Kidney tubule cell (primary cell): ENCODE results near the gene CD200R1.

ENCODE experiments used
- DNase-seq: peaks from one replicate; pipeline ENCODE4 v3.0.0-alpha.2; 2018; ENCODE audit warnings: low spot score

Gene CD200R1

GRCh38 chr3:112974894-112975293 is at the start of gene CD200R1:
Gene CD200R1, minus strand, starts transcription at chr3:112975103. Its CDS starts 246 bp downstream, at chr3:112974857.
- no peak for DNase-seq

DNA sequence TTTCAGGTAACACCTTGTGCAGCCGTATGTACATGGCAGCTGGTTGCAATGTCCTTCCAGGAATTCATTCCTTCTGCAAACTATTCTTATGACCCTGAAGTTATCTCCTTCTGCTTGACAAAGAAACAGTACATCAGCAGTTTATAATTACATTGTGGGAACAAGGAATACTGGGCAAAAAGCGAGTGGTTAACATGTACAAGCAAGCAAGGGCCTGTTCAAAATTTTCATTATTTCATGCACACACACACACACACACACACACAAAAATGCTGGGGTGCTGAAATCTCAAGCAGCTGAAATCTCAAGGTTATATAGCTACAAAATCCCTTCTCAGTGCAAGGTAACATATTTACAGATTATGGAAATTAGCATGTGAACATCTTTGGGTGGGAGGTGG is 46.6 kb upstream of the CD200R1 start:
- DNase-seq: no peak

DNA sequence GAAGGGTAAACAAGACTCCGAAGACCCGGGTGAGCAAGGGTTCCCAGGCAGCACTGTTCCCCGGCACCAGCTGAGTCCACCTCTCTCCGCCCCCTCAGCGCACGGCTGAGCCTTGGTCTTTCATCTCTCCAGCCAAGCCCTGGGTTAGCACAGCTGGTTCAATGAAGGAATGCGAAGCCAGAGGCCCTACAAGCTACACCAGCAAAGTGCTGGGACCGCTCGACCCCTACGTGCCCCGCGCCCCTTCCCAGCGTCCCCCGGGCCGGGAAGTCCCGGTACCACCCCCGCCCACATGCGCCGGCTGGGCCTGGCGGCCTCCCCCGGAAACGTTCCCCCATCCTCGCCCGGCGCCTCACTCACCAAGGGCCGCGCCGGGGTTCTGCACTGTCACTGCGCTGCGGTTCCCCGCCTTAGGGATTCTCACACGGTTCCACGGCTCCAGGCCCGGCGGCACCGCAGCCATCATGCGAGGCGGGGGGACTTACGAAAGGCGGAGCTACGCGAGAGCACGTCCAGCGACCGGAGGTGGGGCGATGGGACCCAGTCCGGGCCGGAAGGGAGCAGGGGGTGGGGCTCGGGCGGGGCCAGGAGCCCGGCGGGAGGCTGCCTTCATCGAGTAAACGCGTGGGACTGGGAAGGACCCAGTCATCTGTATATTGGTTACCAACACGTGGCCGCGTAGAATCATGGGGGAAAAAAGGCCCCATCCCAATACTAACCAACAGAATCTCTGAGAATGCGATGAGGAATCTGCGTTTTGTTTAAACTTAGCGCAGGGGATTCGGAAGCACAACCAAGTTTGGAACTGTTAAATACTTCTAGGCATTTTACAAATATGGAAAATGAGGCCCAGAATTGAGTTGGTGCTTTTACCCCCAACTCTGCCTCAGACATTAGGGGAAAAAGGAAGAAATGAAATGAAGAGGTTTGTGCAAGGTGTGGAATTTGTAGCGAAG is 44.6 kb upstream of the CD200R1 start:
- peak; percentile 95 for DNase-seq

DNA sequence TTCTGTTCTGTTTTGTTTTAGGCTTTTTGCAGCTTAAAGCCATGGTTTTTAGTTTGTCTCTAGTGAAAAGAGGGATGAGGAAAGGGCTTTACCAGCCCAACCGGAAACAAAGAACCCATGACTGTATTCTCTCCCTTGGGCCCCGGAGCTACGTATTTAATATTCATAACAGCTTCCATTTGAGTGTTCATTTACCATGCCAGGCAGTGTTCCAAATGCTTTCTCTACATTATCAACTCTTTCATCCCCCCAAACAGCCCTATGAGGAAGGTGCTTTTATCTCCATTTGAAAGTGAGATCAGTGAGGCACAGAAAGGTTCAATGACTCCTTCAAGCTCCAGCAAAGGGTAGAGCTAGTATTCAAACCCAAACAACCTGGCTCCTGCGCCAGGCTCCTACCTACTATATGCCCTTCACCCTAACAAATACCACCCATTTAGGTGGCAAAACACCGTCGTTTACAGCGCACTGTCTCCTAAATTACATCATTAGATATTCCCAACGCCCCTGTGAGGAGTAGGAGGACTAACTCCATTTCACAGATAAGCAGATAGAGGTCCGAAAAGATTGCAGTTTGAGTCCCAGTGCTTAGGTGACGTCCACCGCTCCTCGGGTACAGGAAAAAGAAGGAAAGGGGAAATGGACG is 43.8 kb upstream of the CD200R1 start:
- peak; percentile 36 for DNase-seq

GRCh38 chr3:113013593-113013992 is 38.7 kb upstream of the CD200R1 start:
- DNase-seq: no peak

DNA sequence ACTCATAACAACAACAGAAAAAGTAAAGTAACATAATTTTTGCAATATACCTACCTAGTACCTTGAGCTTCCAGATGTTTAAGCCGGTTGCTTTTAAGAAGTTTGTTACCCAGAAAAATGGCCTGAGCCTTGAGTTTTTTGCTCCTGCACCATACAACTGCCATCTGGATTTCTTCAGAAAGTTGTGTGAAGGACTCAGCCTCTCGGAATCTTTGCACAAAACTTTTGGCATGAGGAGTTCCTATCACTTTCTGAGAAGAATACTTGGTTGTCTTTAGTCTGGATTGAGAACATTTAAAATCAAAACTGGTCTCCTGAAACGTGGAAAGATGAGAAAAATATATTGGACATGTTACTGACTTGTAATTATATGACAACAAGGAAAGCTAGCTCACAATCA is 33.2 kb upstream of the CD200R1 start:
- DNase-seq: no peak

DNA sequence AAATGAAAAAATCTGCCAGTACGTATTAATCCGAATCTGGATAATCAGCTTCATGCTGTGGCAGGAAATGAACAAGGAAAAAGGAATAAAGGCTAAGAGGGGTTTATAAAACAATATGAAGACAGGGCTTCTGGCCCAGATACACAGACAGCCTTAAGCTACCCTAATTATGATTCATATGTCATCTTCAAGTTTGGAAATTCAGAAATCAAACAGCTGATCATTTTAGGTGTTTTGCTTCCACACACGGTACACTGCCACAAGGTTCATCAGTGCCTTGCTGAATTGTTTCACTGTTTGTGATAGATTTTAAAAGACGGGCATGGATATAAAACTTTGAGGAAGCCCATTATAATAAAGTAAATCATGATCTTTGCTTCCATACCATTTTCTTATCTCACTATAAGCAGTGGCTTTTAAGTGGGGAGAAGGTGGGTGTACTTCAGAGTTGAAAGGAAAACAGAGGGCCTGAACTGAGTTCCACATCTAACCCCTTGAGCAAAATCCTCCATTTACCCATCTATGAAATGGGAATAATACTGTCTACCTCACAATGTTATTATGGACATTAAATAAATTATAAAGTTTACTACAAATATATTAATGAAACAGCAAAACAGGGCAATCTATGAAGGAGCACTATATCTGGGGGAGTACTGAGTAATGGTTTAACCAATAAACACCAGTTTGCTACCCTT is 31.6 kb upstream of the CD200R1 start:
- DNase-seq: no peak

DNA sequence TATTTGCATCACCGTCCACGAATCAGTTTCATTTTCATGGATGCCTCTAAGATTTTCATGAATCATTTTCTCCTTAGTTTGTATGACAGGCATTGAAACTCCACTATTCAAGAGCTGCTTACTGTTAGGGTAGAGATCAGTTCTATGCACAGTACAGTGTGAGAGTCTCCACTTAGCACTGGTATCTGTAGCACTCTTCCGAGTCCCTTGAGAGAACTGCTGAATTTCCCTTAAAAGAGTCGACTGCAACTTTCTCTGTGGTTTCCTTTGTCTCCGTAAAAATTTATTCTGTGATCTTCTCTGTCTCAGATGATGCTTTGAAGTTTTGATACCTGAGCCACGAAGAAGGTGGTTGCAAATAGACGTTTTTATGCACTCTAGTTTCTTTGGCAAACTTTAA is 30.7 kb upstream of the CD200R1 start:
- no peak for DNase-seq

GRCh38 chr3:113002679-113003078 is 27.8 kb upstream of the CD200R1 start:
- DNase-seq: peak; percentile 46

DNA sequence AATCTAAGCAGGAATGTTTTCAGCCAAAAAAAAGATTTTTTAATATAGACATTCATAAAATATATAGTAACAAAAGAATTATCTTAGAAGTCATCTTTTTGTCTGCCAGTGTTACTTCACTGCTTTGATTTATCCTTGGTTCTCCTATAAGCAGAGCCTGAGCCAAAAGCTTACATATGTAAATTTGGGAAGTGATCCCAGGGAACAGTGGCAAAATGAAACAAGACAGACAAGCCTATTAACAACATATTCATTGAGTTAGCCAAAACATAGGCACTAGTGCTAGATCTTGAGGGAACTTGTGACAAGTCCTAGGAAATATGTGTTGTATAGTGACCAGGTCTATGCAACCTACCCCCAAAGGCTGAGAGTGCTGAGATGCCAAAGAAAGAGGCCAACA is 27.1 kb upstream of the CD200R1 start:
- DNase-seq: no peak

DNA sequence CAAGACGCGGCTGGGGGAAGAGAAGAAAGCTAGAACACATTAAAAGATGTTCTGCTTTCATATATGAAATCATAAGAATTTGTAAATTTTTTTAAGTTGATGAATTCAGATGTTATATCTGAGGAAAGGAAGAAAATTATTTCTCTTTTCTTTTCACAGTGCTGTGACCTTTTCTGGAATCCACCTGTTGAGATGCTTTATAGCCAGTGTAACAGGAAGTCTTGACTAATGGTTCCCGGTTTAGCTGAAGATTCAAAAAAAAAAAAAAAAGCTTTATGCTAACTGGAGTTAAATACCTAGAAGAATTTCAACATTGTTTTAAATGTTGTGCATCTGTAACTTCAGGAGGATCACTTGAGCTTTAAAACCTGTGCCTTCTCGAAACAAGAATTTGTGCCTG is 25.8 kb upstream of the CD200R1 start:
- peak; percentile 8 for DNase-seq

DNA sequence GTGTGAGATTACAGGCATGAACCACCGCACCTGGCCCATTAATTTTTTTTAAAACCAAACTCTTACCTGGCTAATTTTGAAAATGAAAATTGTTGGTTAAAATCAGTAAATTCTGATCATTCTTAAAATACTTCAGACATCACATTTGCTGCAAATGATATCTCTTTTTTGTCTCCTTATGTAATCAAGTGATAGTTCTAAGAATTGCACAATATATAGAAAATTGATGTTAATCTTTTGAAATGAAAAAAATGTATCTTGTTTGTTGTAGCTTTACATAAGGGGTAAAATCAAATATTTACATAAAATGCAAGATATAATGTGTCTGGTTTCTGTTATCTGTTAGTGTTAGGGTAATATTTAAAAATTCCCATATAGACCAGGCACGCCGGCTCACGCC is 20.9 kb upstream of the CD200R1 start:
- no peak for DNase-seq

GRCh38 chr3:112990672-112991602 is 16.0 kb upstream of the CD200R1 start, which contains the start of gene GTPBP8:
Gene GTPBP8, plus strand, starts transcription at chr3:112990984. Its CDS starts 16 bp downstream, at chr3:112991000.
- peak; percentile 92 for DNase-seq

DNA sequence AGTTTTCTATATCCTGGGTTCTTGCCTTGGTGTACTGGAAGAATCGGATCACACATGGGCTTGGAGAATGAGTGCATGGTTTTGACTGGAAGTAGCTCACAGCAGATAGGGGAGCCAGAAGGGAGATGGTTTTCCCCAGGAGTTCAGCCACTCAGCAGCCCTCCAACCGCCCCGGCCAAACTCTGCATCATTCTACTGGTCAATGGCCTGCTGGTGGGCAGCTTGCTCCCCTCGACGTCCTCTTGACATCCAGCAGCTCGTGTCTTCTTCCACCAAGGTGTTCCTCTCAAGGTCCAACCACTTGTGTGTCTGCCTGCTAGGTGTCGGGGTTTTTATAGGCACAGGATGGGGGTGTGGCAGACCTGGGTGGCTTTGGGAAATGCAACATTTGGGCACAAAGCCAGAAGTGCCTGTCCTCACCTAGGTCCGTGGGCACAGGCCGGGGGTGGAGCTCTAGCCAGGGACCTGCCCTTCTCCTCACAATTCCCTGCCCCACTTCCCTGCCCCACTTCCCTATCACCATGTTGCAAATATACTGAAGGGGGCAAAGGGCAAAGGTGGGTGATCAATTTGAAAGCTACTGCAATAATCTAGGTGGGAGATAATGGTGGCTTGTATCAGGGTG is 12.9 kb upstream of the CD200R1 start:
- DNase-seq: no peak

DNA sequence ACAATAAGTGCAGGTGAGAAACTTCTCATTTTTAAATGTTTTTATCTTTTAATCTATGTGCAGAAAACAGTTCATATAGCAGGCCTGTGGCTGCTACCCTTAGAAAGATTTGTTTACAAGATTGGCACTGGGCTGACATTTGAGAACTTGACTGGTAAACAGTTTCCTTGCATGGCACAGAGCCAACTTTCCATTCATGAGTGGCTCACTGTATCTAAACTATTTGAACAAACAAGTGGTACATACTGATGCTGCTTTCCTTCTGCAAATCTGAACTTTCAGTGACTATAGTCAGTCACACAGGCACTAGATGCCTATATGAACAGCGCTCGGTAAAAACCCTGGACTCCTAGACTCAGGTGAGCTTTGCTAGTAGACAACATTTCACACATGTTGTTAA is 9.6 kb upstream of the CD200R1 start:
- DNase-seq: no peak

- DNase-seq: no peak
These were observed 7.8 kb upstream of the CD200R1 start for GRCh38 chr3:112982710-112983109.

GRCh38 chr3:112980080-112980479 is 5.2 kb upstream of the CD200R1 start:
- DNase-seq: no peak

- DNase-seq: peak; percentile 44
These were observed 4.4 kb upstream of the CD200R1 start for GRCh38 chr3:112979244-112979832.

GRCh38 chr3:112976953-112977352 is 2.0 kb upstream of the CD200R1 start:
- no peak for DNase-seq

DNA sequence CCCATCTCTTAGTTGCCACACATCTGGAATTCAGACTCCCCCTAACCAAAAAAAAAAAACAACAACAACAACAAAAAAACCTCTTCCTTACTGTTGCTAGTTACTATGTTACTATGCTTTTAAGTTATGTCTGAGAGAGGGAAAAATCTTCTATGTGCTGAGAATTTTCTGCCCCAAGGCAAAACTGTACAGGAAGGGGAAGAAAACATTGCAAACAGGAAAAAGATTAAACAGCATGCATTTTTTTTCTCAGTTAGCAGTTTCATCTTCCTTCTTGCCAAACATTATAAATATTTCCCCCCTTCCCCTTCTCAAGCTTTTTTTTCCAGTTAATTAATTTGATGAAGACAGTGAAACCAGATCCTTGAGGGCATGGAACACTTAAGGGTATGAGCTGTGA is 1.1 kb upstream of the CD200R1 start:
- DNase-seq: no peak

- DNase-seq: no peak
These were observed 755 bp downstream of the CD200R1 start for GRCh38 chr3:112974178-112974517.
